ENCODE results near the gene GFRA3. TPM values are rescaled to one million over a fixed set of nuclear protein-coding genes. Genes with fewer than 3 reads are reported as not detected.
"Not testable (repeated sequence)": the region's sequence is repeated elsewhere in the genome, so short reads cannot be mapped to it uniquely, and the experiment has no call there.

Gene GFRA3
- total RNA-seq, 1 donor from 2014 or later, result 0.16 TPM

GRCh38 chr5:138258704-138259292, 15.6 kb downstream of the GFRA3 start:
- H3K27ac ChIP-seq (ENCODE audit: low read depth, low read length), result no peak overlapping the region
- peaks cover 3% of the 10 kb centered on the region for H3K27me3 Mint-ChIP-seq (ENCODE audit: low read depth, unreplicated experiment)
- no peak overlapping the region for H3K27ac Mint-ChIP-seq (ENCODE audit: unreplicated experiment)
- H3K4me3 Mint-ChIP-seq (ENCODE audit: unreplicated experiment), result no peak overlapping the region
- H3K9me3 Mint-ChIP-seq (ENCODE audit: unreplicated experiment), result no peaks in the 10 kb centered on the region
- no peak overlapping the region for H3K4me2 ChIP-seq (ENCODE audit: low read length)
- peaks cover 4% of the 10 kb centered on the region for H3K27me3 ChIP-seq (ENCODE audit: insufficient read depth, low read length)
- H4K20me1 ChIP-seq (ENCODE audit: insufficient read depth, low read length), result no peaks in the 10 kb centered on the region
- no peak overlapping the region for H3K4me3 ChIP-seq (ENCODE audit: insufficient read depth, low read depth, low read length)
- H3K4me1 Mint-ChIP-seq (ENCODE audit: low read depth, unreplicated experiment), result no peaks in the 10 kb centered on the region
- H3K79me2 ChIP-seq (ENCODE audit: insufficient read depth, low read length), result no peaks in the 10 kb centered on the region
- H2AFZ ChIP-seq (ENCODE audit: low read depth, low read length), result no peak overlapping the region
- no peak overlapping the region for H3K9ac ChIP-seq (ENCODE audit: low read length)
- H3K4me1 ChIP-seq (ENCODE audit: insufficient read depth, low read length), result no peaks in the 10 kb centered on the region
- FAIRE-seq (no peak), DNase-seq (ENCODE audit: low read depth) (no peak)
- no peak for TF ChIP-seq EZH2 (IDR thresholded peaks at IDR 0.05; ENCODE audit: insufficient read depth, low read length)
- no peak for TF ChIP-seq CTCF (IDR thresholded peaks at IDR 0.05; ENCODE audit: insufficient read depth, low read depth, low read length)
- H3K36me3 ChIP-seq (ENCODE audit: insufficient read depth, low read length), result no peaks in the 10 kb centered on the region
- no peaks in the 10 kb centered on the region for H3K9me3 ChIP-seq (ENCODE audit: insufficient read depth, low read depth, low read length)
- no peaks in the 10 kb centered on the region for H3K36me3 Mint-ChIP-seq (ENCODE audit: low read depth, unreplicated experiment)

GRCh38 chr5:138257583-138257982, 16.8 kb downstream of the GFRA3 start:
- H3K27ac Mint-ChIP-seq (ENCODE audit: unreplicated experiment), result no peak overlapping the region
- H3K27ac ChIP-seq (ENCODE audit: low read depth, low read length), result no peak overlapping the region
- H3K4me3 Mint-ChIP-seq (ENCODE audit: unreplicated experiment), result no peak overlapping the region
- no peaks in the 10 kb centered on the region for H3K9me3 ChIP-seq (ENCODE audit: insufficient read depth, low read depth, low read length)
- no peaks in the 10 kb centered on the region for H3K4me1 ChIP-seq (ENCODE audit: insufficient read depth, low read length)
- no peak overlapping the region for H3K4me3 ChIP-seq (ENCODE audit: insufficient read depth, low read depth, low read length)
- H3K9me3 Mint-ChIP-seq (ENCODE audit: unreplicated experiment), result no peaks in the 10 kb centered on the region
- no peaks in the 10 kb centered on the region for H3K36me3 ChIP-seq (ENCODE audit: insufficient read depth, low read length)
- TF ChIP-seq CTCF (IDR thresholded peaks at IDR 0.05; ENCODE audit: insufficient read depth, low read depth, low read length), result no peak
- no peak for TF ChIP-seq EZH2 (IDR thresholded peaks at IDR 0.05; ENCODE audit: insufficient read depth, low read length)
- peaks cover 3% of the 10 kb centered on the region for H3K27me3 Mint-ChIP-seq (ENCODE audit: low read depth, unreplicated experiment)
- no peak overlapping the region for H3K9ac ChIP-seq (ENCODE audit: low read length)
- H3K27me3 ChIP-seq (ENCODE audit: insufficient read depth, low read length), result peaks cover 4% of the 10 kb centered on the region
- H3K4me2 ChIP-seq (ENCODE audit: low read length), result no peak overlapping the region
- no peaks in the 10 kb centered on the region for H3K36me3 Mint-ChIP-seq (ENCODE audit: low read depth, unreplicated experiment)
- no peaks in the 10 kb centered on the region for H4K20me1 ChIP-seq (ENCODE audit: insufficient read depth, low read length)
- H3K4me1 Mint-ChIP-seq (ENCODE audit: low read depth, unreplicated experiment), result no peaks in the 10 kb centered on the region
- H3K79me2 ChIP-seq (ENCODE audit: insufficient read depth, low read length), result no peaks in the 10 kb centered on the region
- DNase-seq (ENCODE audit: low read depth), result no peak
- no peak for FAIRE-seq
- H2AFZ ChIP-seq (ENCODE audit: low read depth, low read length), result no peak overlapping the region

GRCh38 chr5:138252944-138253343, 21.5 kb downstream of the GFRA3 start:
- Mint-ChIP-seq H3K4me1 (ENCODE audit: low read depth, unreplicated experiment) (no peaks in the 10 kb centered on the region), H3K27me3 (ENCODE audit: low read depth, unreplicated experiment) (peaks cover 9% of the 10 kb centered on the region), H3K27ac (ENCODE audit: unreplicated experiment) (no peak overlapping the region), H3K4me3 (ENCODE audit: unreplicated experiment) (no peak overlapping the region), H3K36me3 (ENCODE audit: low read depth, unreplicated experiment) (no peaks in the 10 kb centered on the region), H3K9me3 (ENCODE audit: unreplicated experiment) (no peaks in the 10 kb centered on the region)
- no peak overlapping the region for H3K27ac ChIP-seq (ENCODE audit: low read depth, low read length)
- H3K36me3 ChIP-seq (ENCODE audit: insufficient read depth, low read length), result no peaks in the 10 kb centered on the region
- no peak overlapping the region for H3K4me3 ChIP-seq (ENCODE audit: insufficient read depth, low read depth, low read length)
- H3K4me1 ChIP-seq (ENCODE audit: insufficient read depth, low read length), result no peaks in the 10 kb centered on the region
- H3K27me3 ChIP-seq (ENCODE audit: insufficient read depth, low read length), result peaks cover 7% of the 10 kb centered on the region
- H2AFZ ChIP-seq (ENCODE audit: low read depth, low read length), result no peak overlapping the region
- DNase-seq (ENCODE audit: low read depth) (no peak), FAIRE-seq (no peak)
- H4K20me1 ChIP-seq (ENCODE audit: insufficient read depth, low read length), result no peaks in the 10 kb centered on the region
- no peak overlapping the region for H3K4me2 ChIP-seq (ENCODE audit: low read length)
- no peaks in the 10 kb centered on the region for H3K9me3 ChIP-seq (ENCODE audit: insufficient read depth, low read depth, low read length)
- H3K9ac ChIP-seq (ENCODE audit: low read length), result no peak overlapping the region
- no peak for TF ChIP-seq EZH2 (IDR thresholded peaks at IDR 0.05; ENCODE audit: insufficient read depth, low read length)
- no peaks in the 10 kb centered on the region for H3K79me2 ChIP-seq (ENCODE audit: insufficient read depth, low read length)

GRCh38 chr5:138247800-138248199, 26.6 kb downstream of the GFRA3 start:
- H3K36me3 Mint-ChIP-seq (ENCODE audit: low read depth, unreplicated experiment); H3K9me3 Mint-ChIP-seq (ENCODE audit: unreplicated experiment); DNase-seq (ENCODE audit: low read depth); FAIRE-seq; H3K4me3 ChIP-seq (ENCODE audit: insufficient read depth, low read depth, low read length); H3K4me1 ChIP-seq (ENCODE audit: insufficient read depth, low read length); H4K20me1 ChIP-seq (ENCODE audit: insufficient read depth, low read length); H3K27me3 Mint-ChIP-seq (ENCODE audit: low read depth, unreplicated experiment); H3K27ac Mint-ChIP-seq (ENCODE audit: unreplicated experiment); H3K9ac ChIP-seq (ENCODE audit: low read length); H2AFZ ChIP-seq (ENCODE audit: low read depth, low read length); H3K4me2 ChIP-seq (ENCODE audit: low read length); H3K27ac ChIP-seq (ENCODE audit: low read depth, low read length); H3K79me2 ChIP-seq (ENCODE audit: insufficient read depth, low read length); H3K9me3 ChIP-seq (ENCODE audit: insufficient read depth, low read depth, low read length); H3K4me1 Mint-ChIP-seq (ENCODE audit: low read depth, unreplicated experiment); H3K36me3 ChIP-seq (ENCODE audit: insufficient read depth, low read length); H3K4me3 Mint-ChIP-seq (ENCODE audit: unreplicated experiment): not testable (repeated sequence)
- peaks cover 17% of the 10 kb centered on the region for H3K27me3 ChIP-seq (ENCODE audit: insufficient read depth, low read length)

Measured in astrocyte (in vitro differentiated cells and primary cell).